Activated T-helper 1 cell treated with anti-CD3 and anti-CD28 coated beads, Interleukin-12 subunit alpha, Interleukin-12 subunit beta, Interleukin-2, Interleukin-4 antibody, amounts not matched to agents 30 ng/mL and 10 ng/mL and 1 ng/mL, durations not matched to agents 14 hours and 24 hours and 36 hours (primary cell): Measurements from ENCODE around the gene SNX1. TPM values are rescaled to one million over a fixed set of nuclear protein-coding genes. Genes with fewer than 3 reads are reported as not detected.
"Not testable (repeated sequence)": the region's sequence is repeated elsewhere in the genome, so short reads cannot be mapped to it uniquely, and the experiment has no call there.

Experiments
- DNase-seq: peaks from one replicate; pipeline ENCODE4 v3.0.0; 2021; ENCODE audit warnings: low spot score
- H3K27ac Mint-ChIP-seq: one replicate; pipeline ENCODE4 v1.8.0; 2021; ENCODE audit warnings: mild to moderate bottlenecking, mixed read lengths
- H3K27me3 Mint-ChIP-seq: one replicate; pipeline ENCODE4 v1.8.0; 2022; ENCODE audit warnings: mild to moderate bottlenecking, moderate library complexity, mixed read lengths; ENCODE audit not compliant: insufficient read depth
- H3K36me3 Mint-ChIP-seq: one replicate; pipeline ENCODE4 v1.8.0; 2021; ENCODE audit warnings: low read depth, mixed read lengths
- H3K4me1 Mint-ChIP-seq: one replicate; pipeline ENCODE4 v1.8.0; 2021; ENCODE audit warnings: low read depth, mixed read lengths
- H3K4me3 Mint-ChIP-seq: one replicate; pipeline ENCODE4 v1.8.0; 2021; ENCODE audit warnings: mild to moderate bottlenecking, moderate library complexity, mixed read lengths
- H3K9me3 Mint-ChIP-seq: one replicate; pipeline ENCODE4 v1.8.0; 2021; ENCODE audit warnings: mixed read lengths
- intact Hi-C: fragments of 100-400 bp; cut with micrococcal nuclease; formaldehyde crosslinking; loops from one replicate; pipeline ENCODE4 v1.15.1; 2024
- total RNA-seq: library from RNA; stranded (reverse); gene quantifications from 2 replicates; pipeline ENCODE4 v1.2.3, GENCODE V29; 2022

Gene SNX1
- total RNA-seq, result 139 and 147 TPM in 2 replicates

GRCh38 chr15:64095795-64096667 is at the start of gene SNX1:
Gene SNX1 (plus strand): TSS chr15:64095982. CDS start chr15:64096014, 32 bp downstream.
- Mint-ChIP-seq H3K4me1 (peaks cover 43% of the 10 kb centered on the region), H3K36me3 (peaks cover 5% of the 10 kb centered on the region), H3K27me3 (no peaks in the 10 kb centered on the region), H3K27ac (peak within 1 kb of the TSS; percentile 92), H3K9me3 (no peaks in the 10 kb centered on the region), H3K4me3 (peak within 1 kb of the TSS; percentile 96)
- intact Hi-C loops, result loop anchor here (1.0 to 10.0 kb wide), 7 partner anchors 57 to 896 kb away; partner anchors contain the start of genes PIF1 and ZNF609
- peak; percentile 93 for DNase-seq

- H3K4me1 Mint-ChIP-seq, result peaks cover 36% of the 10 kb centered on the region
- intact Hi-C loops, result loop anchor here (1.0 to 5.0 kb wide), 8 partner anchors 35 to 294 kb away; partner anchors contain the start of gene CIAO2A
Measured at GRCh38 chr15:64046421-64047153, 49.2 kb upstream of the SNX1 start, which contains the start of gene DAPK2. Gene DAPK2 (minus strand): TSS chr15:64046485. CDS start chr15:64040261, 6,224 bp downstream.

GRCh38 chr15:64048781-64049460 is 46.9 kb upstream of the SNX1 start:
- Mint-ChIP-seq H3K9me3 (no peaks in the 10 kb centered on the region), H3K27ac (no peak overlapping the region), H3K36me3 (no peaks in the 10 kb centered on the region), H3K27me3 (peaks cover 24% of the 10 kb centered on the region), H3K4me1 (peaks cover 32% of the 10 kb centered on the region), H3K4me3 (no peak overlapping the region)
- DNase-seq, result no peak
- intact Hi-C loops, result loop anchor here (5.0 kb wide), 1 partner anchor 102 kb away; no protein-coding TSS in a partner anchor

More at GRCh38 chr15:64046421-64047153, 49.2 kb upstream of the SNX1 start, which contains the start of gene DAPK2:
- H3K9me3 Mint-ChIP-seq, result no peaks in the 10 kb centered on the region
- no peaks in the 10 kb centered on the region for H3K36me3 Mint-ChIP-seq
- H3K27ac Mint-ChIP-seq, result peak within 1 kb of the TSS; percentile 49
- H3K27me3 Mint-ChIP-seq, result peaks cover 26% of the 10 kb centered on the region
- H3K4me3 Mint-ChIP-seq, result peak within 1 kb of the TSS; percentile 81
- DNase-seq, result peak; percentile 64

GRCh38 chr15:64050281-64051092 is 45.3 kb upstream of the SNX1 start:
- H3K27ac Mint-ChIP-seq, result peak overlapping the region; percentile 5
- DNase-seq, result no peak
- intact Hi-C loops, result no loop called here
- peaks cover 18% of the 10 kb centered on the region for H3K4me1 Mint-ChIP-seq
- H3K36me3 Mint-ChIP-seq, result no peaks in the 10 kb centered on the region
- peaks cover 19% of the 10 kb centered on the region for H3K27me3 Mint-ChIP-seq
- H3K9me3 Mint-ChIP-seq, result no peaks in the 10 kb centered on the region
- no peak overlapping the region for H3K4me3 Mint-ChIP-seq

- H3K36me3 Mint-ChIP-seq, result no peaks in the 10 kb centered on the region
- no peaks in the 10 kb centered on the region for H3K9me3 Mint-ChIP-seq
- no peak overlapping the region for H3K27ac Mint-ChIP-seq
- peaks cover 21% of the 10 kb centered on the region for H3K27me3 Mint-ChIP-seq
- no peak overlapping the region for H3K4me3 Mint-ChIP-seq
- H3K4me1 Mint-ChIP-seq, result peaks cover 17% of the 10 kb centered on the region
- no peak for DNase-seq
- intact Hi-C loops, result no loop called here
Measured at GRCh38 chr15:64051093-64051402, 44.7 kb upstream of the SNX1 start.

GRCh38 chr15:64051407-64052259 is 44.1 kb upstream of the SNX1 start:
- H3K4me1 Mint-ChIP-seq, result peaks cover 15% of the 10 kb centered on the region
- H3K27me3 Mint-ChIP-seq, result peaks cover 24% of the 10 kb centered on the region
- intact Hi-C loops, result no loop called here
- H3K4me3 Mint-ChIP-seq, result no peak overlapping the region
- H3K9me3 Mint-ChIP-seq, result no peaks in the 10 kb centered on the region
- no peaks in the 10 kb centered on the region for H3K36me3 Mint-ChIP-seq
- H3K27ac Mint-ChIP-seq, result no peak overlapping the region
- no peak for DNase-seq

GRCh38 chr15:64052925-64053491 is 42.8 kb upstream of the SNX1 start:
- intact Hi-C loops, result no loop called here
- H3K4me3 Mint-ChIP-seq, result no peak overlapping the region
- H3K27ac Mint-ChIP-seq, result no peak overlapping the region
- no peaks in the 10 kb centered on the region for H3K9me3 Mint-ChIP-seq
- H3K4me1 Mint-ChIP-seq, result peaks cover 11% of the 10 kb centered on the region
- DNase-seq, result no peak
- peaks cover 18% of the 10 kb centered on the region for H3K27me3 Mint-ChIP-seq
- no peaks in the 10 kb centered on the region for H3K36me3 Mint-ChIP-seq

GRCh38 chr15:64053674-64054073 is 42.1 kb upstream of the SNX1 start:
- DNase-seq, intact Hi-C loops, H3K27ac Mint-ChIP-seq, H3K36me3 Mint-ChIP-seq, H3K4me3 Mint-ChIP-seq, H3K9me3 Mint-ChIP-seq: not testable (repeated sequence)
- H3K27me3 Mint-ChIP-seq, result peaks cover 14% of the 10 kb centered on the region
- peaks cover 11% of the 10 kb centered on the region for H3K4me1 Mint-ChIP-seq

- no peak for DNase-seq
- no peaks in the 10 kb centered on the region for H3K36me3 Mint-ChIP-seq
- peaks cover 10% of the 10 kb centered on the region for H3K27me3 Mint-ChIP-seq
- H3K4me3 Mint-ChIP-seq, result no peak overlapping the region
- H3K4me1 Mint-ChIP-seq, result no peaks in the 10 kb centered on the region
- no peaks in the 10 kb centered on the region for H3K9me3 Mint-ChIP-seq
- intact Hi-C loops, result no loop called here
- no peak overlapping the region for H3K27ac Mint-ChIP-seq
Measured at GRCh38 chr15:64058279-64058678, 37.5 kb upstream of the SNX1 start.

- intact Hi-C loops, DNase-seq, H3K9me3 Mint-ChIP-seq, H3K4me3 Mint-ChIP-seq, H3K36me3 Mint-ChIP-seq, H3K4me1 Mint-ChIP-seq, H3K27ac Mint-ChIP-seq, H3K27me3 Mint-ChIP-seq: not testable (repeated sequence)
Measured at GRCh38 chr15:64059104-64059503, 36.7 kb upstream of the SNX1 start.

- H3K27me3 Mint-ChIP-seq, result peaks cover 4% of the 10 kb centered on the region
- no peak overlapping the region for H3K4me3 Mint-ChIP-seq
- H3K36me3 Mint-ChIP-seq, result no peaks in the 10 kb centered on the region
- no peaks in the 10 kb centered on the region for H3K4me1 Mint-ChIP-seq
- H3K27ac Mint-ChIP-seq, result no peak overlapping the region
- no peak for DNase-seq
- intact Hi-C loops, result no loop called here
- H3K9me3 Mint-ChIP-seq, result no peaks in the 10 kb centered on the region
Measured at GRCh38 chr15:64060716-64061115, 35.1 kb upstream of the SNX1 start.
